Activated T-helper 1 cell treated with Interleukin-2 at 50 U/mL for 16 hours (primary cell): Measurements from ENCODE around the gene MAD1L1.

Experiments
- DNase-seq: peaks from one replicate; pipeline ENCODE4 v3.0.0-alpha.2; 2020; ENCODE audit warnings: low read depth

Gene MAD1L1

DNA sequence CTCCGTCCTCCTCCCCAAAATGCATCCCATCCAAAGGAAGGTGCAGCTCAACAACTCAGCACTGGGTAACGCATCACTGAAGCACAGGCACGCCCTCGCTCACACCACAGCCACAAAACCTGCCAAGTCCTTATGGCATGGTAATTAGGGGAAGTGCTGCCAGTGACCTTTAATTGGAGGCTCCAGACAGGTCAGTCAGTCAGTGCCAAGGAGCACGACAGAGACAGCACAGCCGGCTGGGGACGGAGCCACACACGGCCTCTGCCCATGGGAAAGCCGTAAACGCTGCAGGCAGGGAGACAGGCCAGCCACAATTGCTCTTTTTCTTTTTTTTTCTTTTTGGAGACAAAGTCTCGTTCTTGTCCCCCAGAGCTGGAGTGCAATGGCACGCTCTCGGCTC is 146.5 kb downstream of the MAD1L1 start:
- no peak for DNase-seq

DNA sequence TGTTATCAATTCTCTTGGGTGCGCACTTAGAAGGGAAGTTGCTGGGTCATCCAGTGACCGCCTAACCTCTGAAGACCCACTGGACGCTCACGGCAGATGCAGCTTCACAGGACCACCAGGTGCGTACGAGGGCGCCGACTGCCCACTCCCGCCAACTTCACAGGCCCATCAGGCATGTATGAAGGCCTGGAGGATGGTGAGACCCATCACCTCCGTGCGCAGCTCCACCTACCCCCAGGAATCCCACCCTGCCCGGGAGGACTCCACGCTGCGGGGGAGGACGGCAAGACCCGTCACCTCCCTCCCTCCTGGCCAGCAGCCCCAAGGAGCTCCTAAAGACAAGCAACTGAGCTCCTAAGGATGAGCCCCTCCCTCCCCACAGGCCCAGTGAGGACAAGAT is 146.9 kb downstream of the MAD1L1 start:
- DNase-seq, result no peak

DNA sequence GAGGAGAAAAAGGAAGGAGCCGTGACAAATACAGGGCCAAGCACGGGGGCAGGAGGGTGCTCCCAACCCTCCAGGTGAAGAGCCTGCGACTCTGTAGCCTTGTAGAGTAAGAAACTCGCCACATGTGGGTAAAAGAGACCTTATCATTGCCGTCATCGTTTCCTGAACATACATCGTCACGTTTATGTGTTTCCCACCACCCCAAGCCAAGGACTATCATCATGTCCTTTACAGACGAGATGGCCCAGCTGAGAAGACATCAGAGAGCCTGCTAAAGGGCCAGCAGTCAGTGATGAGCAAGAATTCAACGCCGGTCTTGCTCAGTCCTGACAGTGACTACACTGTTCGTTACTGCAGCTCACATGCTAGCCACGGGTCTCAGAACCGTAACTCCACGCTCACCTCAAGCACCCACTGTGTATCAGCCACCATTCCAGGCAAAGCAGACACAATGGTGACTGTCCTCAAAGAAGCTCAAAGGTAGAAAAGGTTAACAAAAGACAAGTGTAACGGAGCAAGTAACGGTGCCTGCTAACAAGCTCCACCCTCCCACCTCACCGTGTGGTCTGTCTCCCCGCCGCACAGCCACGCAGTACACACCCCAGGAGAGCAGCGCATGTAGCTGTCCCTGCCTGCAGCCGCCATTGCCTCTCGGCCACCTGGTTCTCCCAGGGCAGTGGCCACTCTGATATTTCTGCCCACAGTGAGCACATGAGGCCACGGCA is 147.8 kb downstream of the MAD1L1 start:
- DNase-seq, result no peak

DNA sequence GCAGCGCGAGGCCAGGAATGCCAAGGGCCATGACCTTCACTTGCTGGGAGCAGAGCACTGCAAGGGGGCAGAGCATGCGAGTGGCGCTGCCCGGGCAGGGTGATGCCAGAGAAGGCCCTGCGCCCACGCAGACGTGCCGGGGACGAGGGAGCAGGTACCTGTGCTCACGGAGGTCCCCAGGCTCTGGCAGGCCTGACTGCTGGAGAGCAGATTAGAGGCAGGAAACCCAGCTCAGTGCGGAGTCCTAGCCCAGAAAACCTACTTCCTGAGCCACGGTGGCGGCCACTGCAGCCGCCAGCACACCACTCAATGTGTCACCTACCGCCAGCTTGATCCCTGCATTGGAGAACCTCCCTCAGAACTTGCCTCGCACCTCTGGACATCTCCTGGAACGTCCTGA is 148.4 kb downstream of the MAD1L1 start:
- no peak for DNase-seq

DNA sequence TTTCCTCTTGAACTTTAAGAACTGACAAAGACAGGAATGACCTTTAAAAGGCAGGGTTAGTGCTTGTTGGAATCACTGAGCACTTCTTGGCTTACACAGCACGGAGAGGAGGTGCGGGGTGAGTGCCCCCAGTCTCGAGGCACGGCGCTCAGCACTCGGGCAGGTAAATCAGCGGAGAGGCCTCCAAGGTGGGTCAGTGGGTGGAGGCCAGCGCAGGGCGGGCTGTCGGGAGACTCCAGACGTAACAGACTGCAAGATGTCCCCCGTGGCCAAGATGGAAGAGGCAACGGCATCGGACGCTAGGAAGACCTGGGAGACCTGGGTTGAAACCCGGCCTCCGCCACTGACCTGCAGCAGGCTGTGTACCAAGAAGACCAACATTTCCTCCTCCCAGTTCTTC is 149.4 kb downstream of the MAD1L1 start:
- no peak for DNase-seq

DNA sequence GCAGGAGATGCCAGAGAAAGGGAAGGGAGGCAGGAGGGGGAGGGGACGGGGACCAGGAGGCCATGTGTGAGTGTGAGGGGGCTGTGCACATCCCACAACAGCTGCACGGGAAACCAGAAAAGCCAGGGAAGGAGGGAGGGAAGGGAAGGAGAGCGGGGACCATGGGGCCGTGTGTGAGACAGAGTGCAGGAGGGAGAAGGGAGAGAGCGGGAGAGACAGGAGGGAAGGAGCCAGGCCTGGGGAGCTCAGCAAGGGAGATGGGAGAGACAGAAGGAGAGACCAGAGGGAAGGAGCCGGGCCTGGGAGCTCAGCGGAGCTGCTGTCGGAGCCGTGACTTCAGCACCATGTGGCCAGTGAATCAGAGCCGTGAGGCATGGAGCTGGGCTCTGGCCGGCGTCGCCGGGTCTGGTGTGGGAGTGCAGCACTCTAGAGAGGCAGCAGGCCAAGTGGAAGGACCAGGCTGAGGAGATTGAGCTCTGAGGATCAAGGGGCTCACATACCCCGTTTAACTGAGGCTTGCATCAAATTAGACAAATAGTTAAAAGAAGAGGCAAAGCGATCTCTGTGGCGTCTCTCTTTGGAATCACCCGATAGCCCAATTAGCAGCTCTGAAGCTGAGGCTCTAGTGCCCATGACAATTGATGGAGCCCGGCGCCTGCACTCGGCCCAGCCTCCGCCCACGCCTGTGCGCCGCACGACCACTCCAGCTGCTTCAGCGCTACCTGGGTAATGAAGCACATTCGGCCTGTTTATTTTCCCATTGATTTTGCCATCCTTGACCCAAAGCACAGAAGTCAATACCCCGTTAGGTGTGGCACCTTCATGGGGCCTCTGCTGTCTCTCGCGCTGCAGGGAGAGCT is 150.4 kb downstream of the MAD1L1 start:
- DNase-seq, result no peak

DNA sequence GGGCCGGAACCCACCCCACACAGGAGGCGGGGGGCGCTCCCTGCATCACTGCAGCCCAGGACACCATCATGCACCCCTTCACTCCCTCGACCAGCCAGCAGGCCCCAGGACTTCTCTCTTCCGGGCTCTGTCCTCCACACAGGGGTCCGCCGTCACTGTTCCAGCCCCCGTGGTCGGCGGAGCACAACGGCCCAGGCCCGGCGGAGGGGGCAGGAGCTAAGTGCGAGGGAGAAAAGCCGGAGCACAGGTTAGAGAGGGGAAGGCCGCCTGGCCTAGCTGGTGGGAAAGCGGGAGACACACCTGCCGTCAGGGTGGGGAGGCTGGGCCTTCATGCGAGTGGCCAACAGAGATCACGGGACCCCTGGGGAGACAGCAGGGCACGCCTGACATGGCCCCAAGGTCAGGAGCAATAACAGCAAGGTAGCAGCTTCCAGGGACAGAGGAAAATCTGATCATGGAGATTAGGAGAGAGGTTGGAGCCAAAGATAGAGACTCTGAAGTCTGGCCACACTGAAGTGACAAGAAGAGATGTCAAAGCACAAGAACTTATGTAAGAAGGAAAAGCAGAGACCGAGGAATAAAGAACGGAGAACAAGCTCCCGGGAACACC is 151.1 kb downstream of the MAD1L1 start:
- no peak for DNase-seq

DNA sequence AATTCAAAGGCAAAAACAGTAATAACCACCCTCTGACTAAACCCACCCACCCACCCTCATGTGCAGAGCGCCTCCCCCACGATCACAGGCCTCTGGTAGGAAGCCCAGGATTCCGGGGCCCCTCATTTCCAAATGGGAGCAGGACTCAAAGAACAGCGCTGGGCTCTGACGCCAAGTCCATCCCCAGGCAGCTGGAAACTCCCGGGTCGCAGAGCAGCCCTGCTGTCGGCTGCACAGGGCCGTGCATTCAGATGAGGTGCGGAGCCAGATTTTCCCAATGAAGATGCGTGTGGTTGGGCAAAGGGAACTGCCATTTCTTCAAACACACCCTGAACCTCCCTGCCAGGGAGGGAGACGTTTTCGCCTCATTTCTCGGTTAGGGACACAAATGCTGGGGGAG is 152.3 kb downstream of the MAD1L1 start:
- DNase-seq, result no peak

DNA sequence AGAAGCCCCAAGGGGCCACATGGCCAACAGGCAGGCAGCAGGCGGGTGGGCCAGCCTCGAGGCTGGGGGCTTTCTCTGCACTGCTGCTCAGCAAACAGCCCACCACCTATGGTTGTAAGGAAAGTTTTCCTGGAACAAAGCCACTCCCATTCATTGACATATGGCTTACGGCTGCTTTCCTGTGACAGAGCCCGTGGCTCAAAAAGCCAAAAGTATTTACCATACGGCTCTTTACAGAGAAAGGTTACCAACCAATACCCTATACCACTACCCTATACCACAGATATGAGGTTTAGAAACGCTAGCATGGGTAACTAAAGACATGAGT is 152.7 kb downstream of the MAD1L1 start:
- no peak for DNase-seq

DNA sequence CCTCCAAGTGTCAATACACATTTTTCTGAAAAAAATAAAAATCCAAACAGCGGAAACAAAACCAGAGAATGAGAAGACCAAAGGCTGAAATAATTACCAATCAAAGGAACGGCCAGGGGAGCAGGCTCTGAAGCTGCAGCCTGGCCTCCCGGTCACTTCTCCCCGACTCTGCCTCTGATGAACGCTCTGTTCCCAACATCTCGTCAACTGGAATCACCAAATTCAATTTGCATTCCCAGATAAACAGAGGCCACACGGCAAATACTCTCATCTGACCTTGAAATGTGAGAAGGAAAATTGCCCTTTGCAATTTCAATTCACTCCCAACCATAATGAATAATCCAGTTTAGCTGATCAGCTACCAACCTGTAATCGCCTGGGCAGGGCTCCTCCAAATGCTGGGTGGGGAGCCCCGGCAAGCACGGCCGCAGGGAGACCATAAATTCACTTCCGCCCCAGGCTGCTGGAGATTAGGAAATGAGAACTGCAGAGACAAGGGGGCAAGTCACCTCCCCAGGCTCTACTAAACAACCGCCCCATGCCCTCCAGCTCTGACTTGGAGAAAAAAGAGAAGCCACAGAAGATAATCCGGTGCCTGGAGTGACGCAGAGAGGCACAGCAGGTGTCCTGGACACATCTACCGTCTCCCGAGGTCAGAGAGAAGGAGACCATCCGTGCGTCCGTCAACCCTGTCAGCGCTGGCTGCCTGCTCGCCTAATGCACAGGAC is 153.2 kb downstream of the MAD1L1 start:
- no peak for DNase-seq

DNA sequence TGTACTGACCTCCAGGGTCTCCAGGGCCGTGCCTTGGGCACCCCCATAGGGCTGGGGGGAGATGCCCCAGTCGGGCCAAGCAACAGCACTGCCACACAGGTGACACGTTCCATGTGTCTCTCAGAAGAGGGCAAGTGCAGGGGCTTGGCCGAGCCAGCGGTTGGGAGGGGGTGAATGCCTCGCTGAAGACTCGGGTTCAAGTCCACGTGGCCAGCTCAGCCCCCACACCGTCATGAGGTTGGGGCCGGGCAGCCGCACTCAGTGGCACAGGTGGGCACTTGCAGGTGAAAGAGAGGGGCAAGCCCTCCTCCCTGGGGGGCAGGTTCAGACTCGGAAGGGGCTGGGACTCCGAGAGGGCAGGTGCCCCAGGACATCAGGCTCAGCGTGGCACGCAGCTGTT is 153.8 kb downstream of the MAD1L1 start:
- DNase-seq, result no peak

DNA sequence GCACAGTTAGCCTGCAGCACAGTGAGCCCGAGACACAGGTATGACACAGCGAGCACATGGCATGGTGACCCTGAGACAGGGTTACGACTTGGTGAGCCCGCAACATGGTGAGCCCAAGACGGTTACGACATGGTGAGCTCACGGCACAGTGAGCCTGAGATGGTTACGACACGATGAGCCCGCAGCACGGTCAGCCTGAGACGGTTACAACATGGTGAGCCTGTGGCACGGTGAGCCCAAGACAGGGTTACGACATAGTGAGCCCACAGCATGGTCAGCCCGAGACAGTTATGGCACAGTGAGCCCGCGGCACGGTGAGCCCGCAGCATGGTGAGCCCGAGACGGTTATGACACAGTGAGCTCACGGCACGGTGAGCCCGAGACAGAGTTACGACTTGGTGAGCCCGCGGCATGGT is 156.1 kb downstream of the MAD1L1 start:
- no peak for DNase-seq

DNA sequence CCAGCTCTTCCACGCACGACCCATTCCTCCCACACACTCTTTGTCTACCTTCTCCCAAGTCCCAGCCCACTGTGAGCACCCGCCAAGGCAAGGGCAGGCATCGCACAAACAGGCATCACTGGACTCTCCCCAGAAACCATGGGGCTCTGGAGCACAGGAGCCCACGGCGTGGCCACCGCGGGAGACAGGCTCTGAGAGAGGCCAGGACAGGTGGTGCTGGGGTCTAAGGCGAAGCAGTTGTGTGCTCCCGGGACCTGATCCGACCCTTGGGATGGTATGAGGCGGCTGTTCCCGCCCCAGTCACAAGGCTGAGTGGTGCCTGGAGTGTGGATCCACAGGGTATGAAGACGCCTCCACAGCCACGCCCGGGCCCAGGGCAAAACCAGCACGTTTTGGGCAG is 156.9 kb downstream of the MAD1L1 start:
- no peak for DNase-seq

DNA sequence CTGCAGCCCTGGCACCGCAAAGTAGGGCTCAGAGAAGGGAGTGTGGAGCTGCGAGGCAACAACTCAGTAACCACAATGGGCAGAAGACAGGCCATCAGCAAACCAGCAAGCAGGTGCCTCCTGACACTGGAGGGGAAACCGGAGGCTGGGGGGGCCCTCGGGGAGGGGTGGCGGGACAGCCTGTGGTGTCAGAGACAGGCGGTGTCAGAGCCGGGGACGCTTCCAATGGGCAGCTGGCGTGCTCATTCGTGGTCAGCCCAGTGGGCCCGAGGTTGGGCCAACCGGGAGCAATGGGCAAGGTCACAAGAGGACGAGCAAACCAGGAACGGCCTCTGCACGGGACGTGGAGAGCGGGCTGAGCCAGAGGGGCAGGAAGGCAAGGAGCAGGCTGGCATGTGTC is 158.1 kb downstream of the MAD1L1 start:
- DNase-seq, result no peak

DNA sequence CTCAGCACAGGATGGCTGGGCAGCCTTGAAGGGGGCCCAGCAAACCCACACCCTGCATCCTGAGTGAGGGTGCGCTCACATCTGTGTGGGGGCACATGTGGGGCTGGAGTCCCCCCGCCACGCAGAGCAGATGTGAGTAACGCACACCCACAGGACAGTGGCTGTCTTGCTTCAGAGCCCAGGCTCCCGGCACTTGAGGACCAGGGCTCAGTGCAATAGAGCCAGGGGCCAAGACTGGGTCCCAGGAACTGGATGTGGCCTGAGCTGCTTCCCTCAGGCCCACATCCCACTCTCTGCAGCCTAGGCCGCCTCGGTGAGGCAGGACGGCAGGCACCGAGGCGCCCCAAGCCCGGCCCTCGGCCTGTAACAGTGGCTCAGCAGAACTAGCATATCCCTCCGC is 159.9 kb downstream of the MAD1L1 start:
- DNase-seq, result no peak

DNA sequence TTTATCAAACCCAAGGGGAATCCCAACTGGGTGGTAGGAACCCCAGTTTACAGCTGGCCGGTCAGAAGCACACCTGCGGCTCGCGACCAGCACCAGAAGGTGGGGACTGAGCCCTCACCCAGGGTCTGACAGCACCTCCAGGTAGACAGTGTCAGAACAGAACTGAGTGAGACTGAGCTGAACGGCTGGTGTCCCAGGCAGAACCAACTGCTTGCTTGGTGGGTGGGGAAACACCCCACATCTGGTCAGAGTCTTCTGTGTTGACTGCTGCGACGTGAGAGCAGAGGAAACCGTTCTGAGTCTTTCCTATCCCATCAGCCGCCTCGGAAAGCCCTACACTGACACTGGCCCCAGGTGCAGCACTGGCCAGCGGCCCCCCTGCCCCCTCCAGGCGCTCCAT is 160.7 kb downstream of the MAD1L1 start:
- DNase-seq, result no peak

DNA sequence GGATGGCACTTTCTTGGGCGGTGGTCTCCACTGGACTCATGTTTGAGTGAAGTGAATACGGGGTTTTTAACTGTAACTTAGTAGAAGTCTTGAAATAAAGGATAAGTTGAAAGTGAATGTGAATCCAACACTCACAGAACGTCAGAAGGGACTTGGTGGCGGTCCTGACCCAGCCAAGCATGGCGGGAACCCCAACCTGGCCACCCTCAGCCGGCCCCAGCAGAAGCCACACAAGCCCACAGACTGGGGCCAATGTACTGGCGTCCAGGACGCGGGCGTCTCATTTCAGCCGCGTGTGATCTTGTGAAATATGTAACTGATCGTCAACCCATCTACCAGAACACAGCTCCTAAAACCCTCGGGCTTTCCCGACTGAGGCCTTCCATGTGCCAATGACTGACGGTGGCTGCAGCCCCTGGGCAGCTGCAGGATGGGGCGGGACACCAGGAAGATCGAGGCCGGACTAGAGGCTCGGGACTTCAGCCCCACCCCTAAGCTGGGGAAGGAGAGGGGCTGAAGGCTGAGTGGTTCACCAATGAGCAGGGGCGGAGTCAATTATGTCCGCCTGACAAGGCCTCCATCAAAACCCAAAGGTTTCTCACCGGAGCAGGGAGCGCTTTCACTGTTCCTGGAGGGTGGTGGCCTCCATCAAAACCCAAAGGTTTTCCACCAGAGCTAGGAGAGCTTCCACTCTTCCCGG is 161.5 kb downstream of the MAD1L1 start:
- no peak for DNase-seq

DNA sequence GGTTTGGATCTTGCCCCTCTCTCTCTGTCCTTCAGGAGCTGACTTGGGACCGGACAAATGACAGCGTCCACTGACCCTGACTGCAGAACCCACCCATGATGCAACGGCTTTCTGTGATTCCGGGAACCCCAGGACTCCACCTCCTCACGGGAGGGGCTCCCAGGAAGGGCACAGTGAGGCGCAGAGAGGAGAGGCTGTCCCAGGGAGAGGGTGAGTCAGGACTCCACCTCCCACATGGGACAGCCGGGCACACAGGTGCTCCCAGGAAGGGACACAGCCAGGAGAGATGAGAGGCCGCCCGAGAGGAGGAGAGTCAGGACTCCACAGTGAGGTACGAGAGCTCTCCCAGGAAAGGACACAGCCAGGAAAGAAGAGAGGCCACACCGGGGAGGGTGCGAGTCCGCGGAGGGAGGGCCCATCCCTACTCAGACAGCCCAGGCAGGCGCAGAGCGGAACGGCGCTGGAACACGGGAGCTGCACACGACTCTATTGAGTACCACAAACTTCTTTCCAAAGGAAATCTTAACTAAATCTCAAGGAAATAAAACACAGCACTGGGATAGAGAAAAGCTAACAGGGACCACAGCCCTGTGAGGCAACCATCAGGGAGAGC is 162.5 kb downstream of the MAD1L1 start:
- DNase-seq, result no peak

DNA sequence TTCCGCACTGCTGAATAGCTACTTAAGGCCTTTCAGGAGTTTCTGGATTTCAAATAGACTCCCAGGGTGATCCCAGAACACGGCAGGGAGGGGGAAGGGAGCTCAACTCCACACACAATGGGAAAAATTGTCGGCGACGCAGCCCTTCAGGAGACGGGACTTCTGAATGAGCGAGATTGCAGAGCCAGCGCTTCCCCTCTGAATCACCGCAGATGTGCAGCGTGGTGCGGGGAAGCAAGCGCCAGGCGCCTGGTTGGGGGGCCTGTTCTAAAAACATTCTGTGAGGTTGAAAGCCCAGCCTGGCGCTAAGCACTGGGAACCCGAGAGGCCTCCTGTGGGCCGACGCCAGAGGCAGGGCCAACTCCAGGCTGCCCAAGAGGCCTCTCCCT is 163.3 kb downstream of the MAD1L1 start:
- DNase-seq, result no peak

DNA sequence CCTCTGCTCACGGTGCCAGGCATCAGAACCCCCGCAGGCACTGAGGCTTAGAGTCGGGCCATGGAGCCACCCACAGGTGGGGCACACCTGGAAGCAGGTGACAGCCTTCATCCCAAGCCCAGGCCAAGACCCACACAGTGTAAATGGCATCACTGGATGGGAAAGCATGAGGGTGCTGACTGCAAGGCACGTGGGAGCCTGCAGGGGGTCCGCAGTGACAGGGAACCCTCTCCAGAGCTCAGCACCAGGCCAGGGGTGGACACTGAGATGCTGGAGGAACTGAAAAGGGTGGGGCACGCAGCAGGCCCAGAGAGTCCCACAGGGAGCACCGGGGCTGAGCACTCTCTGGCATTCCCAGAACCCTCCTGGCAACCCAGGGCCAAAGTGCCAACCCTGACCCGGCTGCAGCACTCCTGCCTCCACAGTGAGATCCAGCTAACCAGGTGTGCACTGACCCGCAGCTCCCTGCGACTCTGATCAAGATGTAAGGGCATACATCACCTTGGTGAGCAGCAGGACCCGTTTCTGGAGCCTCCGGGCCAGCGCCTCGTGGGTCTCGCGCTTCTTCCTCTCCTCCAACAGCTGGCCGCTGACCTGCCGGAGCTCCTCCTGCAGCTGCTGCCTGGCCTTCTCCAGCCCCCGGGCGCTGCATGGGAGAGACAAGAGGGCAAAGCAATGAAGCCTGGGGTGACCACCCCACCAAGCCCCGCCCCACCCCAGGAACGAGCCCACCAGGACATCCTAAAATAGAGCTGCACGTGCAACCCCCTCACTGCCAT is 163.9 kb downstream of the MAD1L1 start:
- DNase-seq, result no peak
